NK-92 (cell line): ENCODE data around the gene TRIP12.
"Not testable (repeated sequence)": the region's sequence is repeated elsewhere in the genome, so short reads cannot be mapped to it uniquely, and the experiment has no call there.

ENCODE experiments used
- DNase-seq: peaks from one replicate; lab custom pipeline; 2025; ENCODE audit not compliant: unreplicated experiment; lab: John Stamatoyannopoulos, UW

Gene TRIP12

GRCh38 chr2:229879191-229879950, 42.4 kb downstream of the TRIP12 start:
- DNase-seq: no peak

DNA sequence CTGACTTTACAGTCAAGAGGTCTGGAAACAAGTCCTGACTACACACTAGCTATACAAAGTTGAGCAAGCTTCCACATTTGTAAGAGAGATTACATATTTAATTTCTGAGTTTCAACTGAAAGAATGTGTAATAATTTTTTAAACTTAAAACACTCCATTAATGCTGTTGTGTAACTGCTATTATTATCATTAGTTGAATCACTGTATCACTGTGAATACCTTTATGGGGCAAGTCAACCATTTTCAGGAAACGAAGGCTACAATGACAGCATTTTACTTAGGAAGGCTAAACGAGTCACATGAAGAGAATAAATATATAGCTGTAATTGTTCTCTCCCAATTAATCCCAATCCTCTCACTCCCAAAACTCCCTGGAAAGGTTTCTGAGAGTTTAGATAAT, 46.3 kb downstream of the TRIP12 start:
- DNase-seq: no peak

GRCh38 chr2:229874647-229875046, 47.2 kb downstream of the TRIP12 start:
- DNase-seq: no peak

DNA sequence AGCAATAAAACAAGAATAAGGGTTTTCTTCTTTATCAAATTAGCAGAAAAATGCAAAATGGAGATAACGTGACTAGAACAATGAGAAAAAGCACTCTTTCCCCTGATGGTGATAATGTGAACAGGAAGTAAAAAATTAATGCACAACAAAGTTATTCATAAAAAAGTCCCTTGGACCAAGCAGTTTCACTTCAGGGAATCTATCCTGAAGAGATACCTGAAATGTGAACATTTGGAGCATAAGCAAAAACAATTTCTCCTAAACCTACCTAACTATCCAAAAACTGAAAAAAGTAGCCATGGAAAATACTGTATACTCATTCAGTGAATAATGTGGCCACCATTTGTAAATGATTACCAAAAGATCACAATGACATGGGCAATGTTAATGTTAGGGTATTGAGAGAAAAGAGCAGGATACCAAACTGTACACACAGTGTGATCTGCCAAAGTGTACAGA, 48.7 kb downstream of the TRIP12 start:
- DNase-seq: no peak

DNA sequence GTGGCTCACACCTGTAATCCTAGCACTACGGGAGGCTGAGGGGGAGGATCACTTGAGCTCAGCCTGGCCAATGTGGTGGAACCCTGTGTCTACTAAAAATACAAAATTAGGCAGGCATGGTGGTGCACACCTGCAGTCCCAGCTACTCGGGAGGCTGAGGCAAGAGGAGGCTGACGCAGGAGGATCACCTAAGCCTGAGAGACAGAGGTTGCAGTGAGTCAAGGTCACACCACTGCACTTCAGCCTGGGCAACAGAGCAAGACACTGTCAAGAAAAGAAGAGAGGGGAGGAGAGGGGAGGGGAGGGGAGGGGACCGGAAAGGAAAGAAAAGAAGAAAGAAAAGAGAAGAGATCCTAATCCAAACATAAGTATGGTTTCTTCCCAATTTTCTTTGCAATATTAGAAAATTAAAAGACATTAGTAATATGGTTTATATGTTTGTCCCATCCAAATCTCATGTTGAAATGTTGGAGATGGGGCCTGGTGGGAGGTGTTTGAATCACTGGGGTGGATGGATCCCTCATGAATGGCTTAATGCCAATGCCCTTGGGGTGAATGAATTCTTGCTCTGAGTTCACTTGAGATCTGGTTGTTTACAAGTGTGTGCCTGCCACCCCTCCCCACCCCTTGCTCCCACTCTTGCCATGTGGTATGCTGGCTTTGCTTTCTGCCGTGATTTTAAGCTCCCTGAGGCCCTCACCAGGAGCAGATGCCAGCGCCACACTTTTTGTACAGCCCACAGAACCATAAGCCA, 50.7 kb downstream of the TRIP12 start:
- no peak for DNase-seq

GRCh38 chr2:229869226-229869625, 52.6 kb downstream of the TRIP12 start:
- DNase-seq: no peak

DNA sequence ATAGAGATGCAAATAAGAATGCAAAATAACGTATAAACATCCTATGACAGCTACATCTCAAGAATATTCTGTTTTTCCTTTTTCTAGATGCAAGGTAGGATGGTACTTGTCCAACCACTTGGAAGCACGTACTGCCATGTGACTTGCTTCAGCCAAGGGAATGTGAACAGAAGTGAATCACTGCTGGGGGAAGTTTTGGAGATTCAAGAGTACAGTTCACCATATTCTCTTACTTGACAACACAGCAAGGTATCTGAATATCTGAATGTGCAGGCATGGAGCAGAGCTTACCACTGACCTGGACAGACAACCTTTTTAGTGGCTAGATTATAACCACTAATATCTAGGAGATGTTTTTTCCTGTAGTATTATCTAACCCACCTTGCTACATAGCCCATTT, 53.0 kb downstream of the TRIP12 start:
- DNase-seq: no peak

DNA sequence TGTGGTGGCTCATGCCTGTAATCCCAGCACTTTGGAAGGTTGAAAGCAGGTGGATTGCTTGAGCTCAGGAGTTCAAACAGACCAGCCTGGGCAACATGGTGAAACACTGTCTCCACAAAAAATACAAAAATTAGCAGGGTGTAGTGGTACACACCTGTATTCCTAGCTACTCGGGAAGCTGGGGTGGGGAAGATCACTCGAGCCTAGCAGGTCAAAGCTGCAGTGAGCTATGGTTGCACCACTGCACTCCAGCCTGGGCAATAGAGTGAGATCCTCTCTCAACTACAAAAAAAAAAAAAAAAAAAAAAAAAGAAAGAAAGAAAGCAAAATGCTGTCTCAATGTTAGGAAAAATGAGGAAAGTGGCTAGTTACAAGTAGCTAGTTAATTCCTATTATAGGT, 56.8 kb downstream of the TRIP12 start:
- DNase-seq: no peak

GRCh38 chr2:229861431-229861830, 60.4 kb downstream of the TRIP12 start:
- no peak for DNase-seq

DNA sequence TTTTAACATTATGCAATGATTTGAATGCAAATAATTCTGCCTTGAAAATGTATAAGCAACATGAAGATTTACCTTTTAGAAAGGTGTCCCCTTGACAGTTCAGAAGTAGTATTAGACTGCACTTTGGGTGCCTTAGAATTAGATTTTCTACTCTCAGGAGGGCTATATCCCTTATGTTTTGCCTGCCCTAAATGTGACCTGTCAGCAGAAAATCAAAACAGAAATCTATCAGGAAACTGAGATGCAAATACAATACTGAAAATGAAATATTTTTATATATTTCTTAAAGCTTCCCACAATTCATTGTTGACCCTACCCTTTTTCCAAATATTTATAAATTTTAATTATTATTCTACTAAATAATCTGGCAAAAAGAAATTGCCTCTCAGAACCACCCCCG, 61.5 kb downstream of the TRIP12 start:
- DNase-seq: no peak

GRCh38 chr2:229858351-229858750, 63.5 kb downstream of the TRIP12 start:
- no peak for DNase-seq

- no peak for DNase-seq
Observed at GRCh38 chr2:229857634-229858033, 64.2 kb downstream of the TRIP12 start.

GRCh38 chr2:229856413-229856812, 65.4 kb downstream of the TRIP12 start:
- DNase-seq: no peak

DNA sequence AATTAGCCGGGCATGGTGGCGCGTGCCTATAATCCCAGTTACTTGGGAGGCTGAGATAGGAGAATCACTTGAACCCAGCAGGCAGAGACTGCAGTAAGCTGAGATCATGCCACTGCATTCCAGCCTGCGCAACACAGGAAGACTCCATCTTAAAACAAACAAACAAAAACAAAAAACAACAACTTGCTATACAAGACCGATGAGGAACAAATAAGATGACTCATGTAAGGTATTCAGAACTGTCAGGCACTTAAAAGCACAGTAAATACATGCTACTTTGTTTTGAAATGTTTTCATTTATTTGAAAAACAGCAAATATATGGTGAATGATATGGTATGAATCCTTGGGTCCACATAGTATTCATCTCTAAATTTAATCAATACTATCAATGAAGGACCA, 66.7 kb downstream of the TRIP12 start:
- no peak for DNase-seq

DNA sequence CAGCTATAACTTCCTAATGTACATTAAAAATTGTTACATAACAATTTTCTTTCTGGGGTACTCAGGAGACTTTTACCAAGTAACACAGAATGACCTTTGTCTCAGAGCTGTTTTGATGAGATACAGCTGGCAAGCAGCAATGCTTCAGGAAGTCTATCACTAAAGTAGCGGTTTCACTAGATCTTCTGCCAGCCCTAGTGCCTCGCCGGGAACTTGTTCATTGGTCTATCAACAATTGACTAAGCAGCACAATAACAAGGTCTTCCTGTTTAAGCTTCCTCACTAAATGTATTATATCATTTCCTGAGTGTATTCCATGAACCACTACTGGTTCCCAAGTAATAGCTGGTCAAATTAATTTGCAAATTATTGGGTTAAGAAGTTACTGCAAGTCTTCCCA, 69.2 kb downstream of the TRIP12 start:
- no peak for DNase-seq

GRCh38 chr2:229851870-229852269, 69.9 kb downstream of the TRIP12 start:
- no peak for DNase-seq

GRCh38 chr2:229850355-229851275, 71.2 kb downstream of the TRIP12 start:
- DNase-seq: not testable (repeated sequence)

DNA sequence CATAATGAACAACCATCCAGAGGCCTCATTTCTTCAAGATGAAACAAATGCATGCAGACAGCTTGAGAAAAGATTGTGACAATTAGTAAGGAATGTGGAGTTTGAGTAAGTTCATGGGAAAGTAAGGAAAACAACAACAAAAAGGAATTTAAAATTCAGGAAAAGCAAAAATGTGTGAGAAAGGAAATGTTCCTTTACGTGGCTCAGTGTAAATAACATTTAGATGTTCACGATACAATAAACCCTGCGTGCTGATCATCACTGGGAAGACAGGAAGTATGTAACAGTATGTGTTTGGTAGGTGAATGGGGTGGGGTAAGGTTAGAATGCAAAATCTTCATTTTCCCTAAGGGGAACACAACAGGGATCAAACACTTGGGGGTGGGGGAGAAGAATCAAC, 72.7 kb downstream of the TRIP12 start:
- no peak for DNase-seq

GRCh38 chr2:229843613-229844012, 78.2 kb downstream of the TRIP12 start:
- DNase-seq: no peak

DNA sequence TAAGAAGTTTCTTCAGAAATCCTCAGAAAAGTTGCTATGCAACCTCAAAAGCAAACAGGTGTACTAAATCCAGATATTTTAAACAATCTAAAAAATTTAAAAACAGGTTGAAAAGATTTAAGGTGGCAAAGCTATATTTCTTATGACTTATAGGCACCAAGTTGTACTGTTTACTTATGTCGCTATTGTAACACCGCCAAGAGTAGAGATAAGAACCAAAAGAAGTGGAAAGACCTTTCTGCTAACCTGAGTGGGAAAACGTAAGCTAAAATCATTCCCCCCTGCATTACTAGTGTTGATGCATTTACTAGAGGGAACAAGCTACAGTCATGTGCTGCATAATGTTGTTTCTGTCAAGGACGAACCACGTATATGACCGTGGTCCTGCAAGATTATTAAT, 83.1 kb downstream of the TRIP12 start:
- no peak for DNase-seq

GRCh38 chr2:229836847-229837246, 85.0 kb downstream of the TRIP12 start:
- DNase-seq: no peak
